ENCODE data around the gene EIF4EBP3. TPM values are rescaled to one million over a fixed set of nuclear protein-coding genes. Genes with fewer than 3 reads are reported as not detected.

EIF4EBP3 gene
- total RNA-seq, 2 donors from 2014 or later: 13.5 to 13.8 TPM

GRCh38 chr5:140561753-140562523, 14.5 kb downstream of the EIF4EBP3 start:
- intact Hi-C loops (cut with DNase I): no loop called here
- Histone ChIP-seq H3K27ac (no peak overlapping the region), H3K36me3 (peaks cover 2% of the 10 kb centered on the region), H3K4me3 (no peak overlapping the region), H3K27me3 (no peaks in the 10 kb centered on the region), H3K9me3 (no peaks in the 10 kb centered on the region), H3K9ac (ENCODE audit: low read depth in 2 of 2, low read length in 2 of 2) (no peak overlapping the region), H3K4me1 (peaks cover 13% of the 10 kb centered on the region)
- TF ChIP-seq, protein P1, sequence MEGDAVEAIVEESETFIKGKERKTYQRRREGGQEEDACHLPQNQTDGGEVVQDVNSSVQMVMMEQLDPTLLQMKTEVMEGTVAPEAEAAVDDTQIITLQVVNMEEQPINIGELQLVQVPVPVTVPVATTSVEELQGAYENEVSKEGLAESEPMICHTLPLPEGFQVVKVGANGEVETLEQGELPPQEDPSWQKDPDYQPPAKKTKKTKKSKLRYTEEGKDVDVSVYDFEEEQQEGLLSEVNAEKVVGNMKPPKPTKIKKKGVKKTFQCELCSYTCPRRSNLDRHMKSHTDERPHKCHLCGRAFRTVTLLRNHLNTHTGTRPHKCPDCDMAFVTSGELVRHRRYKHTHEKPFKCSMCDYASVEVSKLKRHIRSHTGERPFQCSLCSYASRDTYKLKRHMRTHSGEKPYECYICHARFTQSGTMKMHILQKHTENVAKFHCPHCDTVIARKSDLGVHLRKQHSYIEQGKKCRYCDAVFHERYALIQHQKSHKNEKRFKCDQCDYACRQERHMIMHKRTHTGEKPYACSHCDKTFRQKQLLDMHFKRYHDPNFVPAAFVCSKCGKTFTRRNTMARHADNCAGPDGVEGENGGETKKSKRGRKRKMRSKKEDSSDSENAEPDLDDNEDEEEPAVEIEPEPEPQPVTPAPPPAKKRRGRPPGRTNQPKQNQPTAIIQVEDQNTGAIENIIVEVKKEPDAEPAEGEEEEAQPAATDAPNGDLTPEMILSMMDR (IDR thresholded peaks at IDR 0.05): no peak
- no peak for DNase-seq

DNA sequence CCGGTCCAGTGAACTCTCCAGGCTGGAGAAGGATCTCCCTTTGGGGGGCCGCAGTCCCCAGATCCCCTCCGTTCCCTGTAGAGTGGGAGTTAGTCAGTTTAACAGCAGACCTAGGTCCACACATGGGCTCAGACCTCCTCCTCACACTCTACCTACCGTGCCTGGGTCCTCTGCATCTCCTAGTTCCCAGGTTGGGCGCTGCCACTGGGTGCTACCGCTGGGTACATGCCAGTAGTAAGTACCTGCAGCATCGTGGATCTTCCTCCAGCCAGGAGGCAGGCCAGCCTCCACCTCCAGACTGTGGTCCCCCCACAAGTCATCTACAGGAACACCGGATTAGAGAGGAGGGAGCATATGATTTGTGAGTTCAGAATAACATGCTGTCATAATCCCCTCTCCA, 16.1 kb downstream of the EIF4EBP3 start:
- H3K4me3 ChIP-seq: peak overlapping the region; percentile 72
- H3K9me3 ChIP-seq: no peaks in the 10 kb centered on the region
- TF ChIP-seq, protein P1 (IDR thresholded peaks at IDR 0.05): no peak
- H3K27ac ChIP-seq: peak overlapping the region; percentile 90
- intact Hi-C loops (cut with DNase I): no loop called here
- no peak for DNase-seq
- peaks cover 8% of the 10 kb centered on the region for H3K36me3 ChIP-seq
- H3K4me1 ChIP-seq: peaks cover 13% of the 10 kb centered on the region
- H3K9ac ChIP-seq (ENCODE audit: low read depth in 2 of 2, low read length in 2 of 2): peak overlapping the region; percentile 90 to 93
- no peaks in the 10 kb centered on the region for H3K27me3 ChIP-seq

GRCh38 chr5:140564196-140565023, 16.9 kb downstream of the EIF4EBP3 start, which contains the start of the genes APBB3 and SLC35A4:
Gene APBB3, minus strand, starts transcription at chr5:140564598. Its CDS starts 353 bp downstream, at chr5:140564245.
Gene SLC35A4, plus strand, starts transcription at chr5:140564828. Its CDS starts 2,342 bp downstream, at chr5:140567170.
- H3K36me3 ChIP-seq: peaks cover 8% of the 10 kb centered on the region
- peaks cover 13% of the 10 kb centered on the region for H3K4me1 ChIP-seq
- peak within 1 kb of the TSS; percentile 90 for H3K27ac ChIP-seq
- TF ChIP-seq, protein P1 (IDR thresholded peaks at IDR 0.05): no peak
- H3K27me3 ChIP-seq: no peaks in the 10 kb centered on the region
- peak; percentile 97 for DNase-seq
- H3K9ac ChIP-seq (ENCODE audit: low read depth in 2 of 2, low read length in 2 of 2): peak within 1 kb of the TSS; percentile 90 to 93
- intact Hi-C loops (cut with DNase I): loop anchor here (2.0 to 5.0 kb wide), 2 partner anchors 68 to 76 kb away; partner anchors contain the start of gene CD14
- H3K9me3 ChIP-seq: no peaks in the 10 kb centered on the region
- H3K4me3 ChIP-seq: peak within 1 kb of the TSS; percentile 72

DNA sequence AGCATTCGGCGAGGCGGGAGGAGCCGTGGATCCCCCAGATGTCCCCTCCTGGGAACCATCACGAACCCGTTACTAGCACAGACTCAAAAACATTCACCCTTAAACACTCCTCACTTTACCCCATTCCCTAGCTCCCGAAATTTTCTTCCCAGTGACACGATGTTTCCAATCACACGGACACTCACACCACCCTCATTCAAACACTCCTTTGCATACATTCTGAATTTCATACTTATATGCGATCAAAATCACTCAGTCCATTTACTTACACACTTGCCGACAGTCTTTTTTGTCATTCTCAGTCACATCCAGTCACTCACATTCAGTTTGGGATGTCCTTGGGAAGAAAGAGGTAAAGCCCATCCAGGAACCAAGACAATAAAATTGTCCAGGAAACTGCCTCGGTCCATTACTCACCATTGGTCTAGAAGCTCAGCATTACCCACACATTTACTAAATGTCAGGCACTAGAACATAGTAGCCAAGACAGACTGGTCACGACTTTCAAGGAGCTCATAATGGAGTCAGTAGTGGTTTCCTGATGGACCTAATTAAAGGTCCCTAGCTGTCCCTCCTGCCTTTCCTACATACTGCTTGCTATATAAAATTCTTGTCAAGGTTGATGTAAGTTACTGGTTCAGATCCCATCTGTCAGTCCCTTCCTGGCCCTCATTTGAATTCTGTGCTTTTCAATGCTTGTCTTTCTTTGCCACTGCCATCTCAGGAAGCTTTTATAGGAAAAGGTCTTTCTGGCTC, 17.7 kb downstream of the EIF4EBP3 start:
- peak overlapping the region; percentile 72 for H3K4me3 ChIP-seq
- H3K27ac ChIP-seq: peak overlapping the region; percentile 90
- peaks cover 8% of the 10 kb centered on the region for H3K36me3 ChIP-seq
- no peaks in the 10 kb centered on the region for H3K9me3 ChIP-seq
- peak overlapping the region; percentile 86 to 93 for H3K9ac ChIP-seq (ENCODE audit: low read depth in 2 of 2, low read length in 2 of 2)
- intact Hi-C loops (cut with DNase I): loop anchor here (2.0 to 5.0 kb wide), 2 partner anchors 67 to 76 kb away; partner anchors contain the start of gene CD14
- no peak for DNase-seq
- TF ChIP-seq, protein P1 (IDR thresholded peaks at IDR 0.05): no peak
- peaks cover 13% of the 10 kb centered on the region for H3K4me1 ChIP-seq
- no peaks in the 10 kb centered on the region for H3K27me3 ChIP-seq

GRCh38 chr5:140565780-140566095, 18.3 kb downstream of the EIF4EBP3 start:
- intact Hi-C loops (cut with DNase I): loop anchor here (2.0 to 5.0 kb wide), 2 partner anchors 67 to 75 kb away; partner anchors contain the start of gene CD14
- Histone ChIP-seq H3K36me3 (peaks cover 8% of the 10 kb centered on the region), H3K4me1 (peaks cover 13% of the 10 kb centered on the region), H3K27me3 (no peaks in the 10 kb centered on the region), H3K27ac (no peak overlapping the region), H3K4me3 (no peak overlapping the region), H3K9ac (ENCODE audit: low read depth in 2 of 2, low read length in 2 of 2) (peak overlapping the region in 1 of 2 donors; percentile 93), H3K9me3 (no peaks in the 10 kb centered on the region)
- DNase-seq: no peak
- TF ChIP-seq, protein P1 (IDR thresholded peaks at IDR 0.05): no peak
